Uterus (tissue), 4 donors: ENCODE measurements around the gene BEST1. TPM values are rescaled to one million over a fixed set of nuclear protein-coding genes. Genes with fewer than 3 reads are reported as not detected.

Experiments used
- DNase-seq, 2 donors: peaks; one replicate each; pipeline ENCODE4 v3.0.0-alpha.2; 2019 to 2020
- H3K27ac ChIP-seq, 2 donors: fragments of 200-600 bp; sonication (generic); 1 replicate in 1 of 2; 2 replicates in 1 of 2; pipeline ENCODE4 v1.5.1; 2016 to 2018
- H3K27me3 ChIP-seq, 2 donors: fragments of 200-600 bp; sonication (generic); one replicate each; pipeline ENCODE4 v1.5.1; 2018 to 2019; ENCODE audit warnings: control low read depth in 1 of 2
- H3K36me3 ChIP-seq, 2 donors: fragments of 200-600 bp; sonication (generic); one replicate each; pipeline ENCODE4 v1.5.1; 2019; ENCODE audit warnings: control low read depth in 1 of 2
- H3K4me1 ChIP-seq, 2 donors: fragments of 200-600 bp; sonication (generic); one replicate each; pipeline ENCODE4 v1.5.1; 2018 to 2019; ENCODE audit warnings: control low read depth in 1 of 2
- H3K4me3 ChIP-seq, 2 donors: fragments of 200-600 bp; sonication (generic); 1 replicate in 1 of 2; 2 replicates in 1 of 2; pipeline ENCODE4 v1.5.1; 2018 to 2019; ENCODE audit warnings: mild to moderate bottlenecking in 1 of 2
- H3K9me3 ChIP-seq, 2 donors: fragments of 200-600 bp; sonication (generic); one replicate each; pipeline ENCODE4 v1.5.1; 2019; ENCODE audit warnings: control low read depth in 1 of 2
- CTCF ChIP-seq, 4 experiments: fragments of 200-600 bp in 2 of 4; fragments of 450-650 bp in 2 of 4; sonication (generic) in 2 of 4; IDR thresholded peaks; one replicate each; pipeline ENCODE4 v1.5.1; 2016 to 2019; ENCODE audit warnings: antibody characterized with exemption in 4 of 4, mild to moderate bottlenecking in 2 of 4, moderate library complexity in 1 of 4
- POLR2A ChIP-seq, 2 donors: fragments of 450-650 bp; IDR thresholded peaks; one replicate each; pipeline ENCODE4 v1.6.1; 2016; ENCODE audit warnings: antibody characterized with exemption in 2 of 2, mild to moderate bottlenecking in 1 of 2, moderate library complexity in 1 of 2
- intact Hi-C: fragments of 100-400 bp; cut with DNase I; formaldehyde crosslinking; loops from one replicate; pipeline ENCODE4 v1.15.1; 2023; ENCODE audit warnings: low total_unique reads
- small RNA-seq: library from RNA; depleted of rRNA; stranded (forward); fragments of <200 nt; gene quantifications from one replicate; pipeline ENCODE3, GENCODE V24; 2016
- total RNA-seq, 4 donors: library from RNA; depleted of rRNA in 3 of 4; stranded (reverse); fragments of >200 nt in 3 of 4; gene quantifications; one replicate each; pipeline versions ENCODE4 v1.1.0 to v1.2.4, GENCODE V29; 2014 to 2023
- donor health status: DM: yes; HTN: yes; CAD: no.

Gene BEST1
- total RNA-seq, 4 donors from 2014 or later = 3.3 to 11.1 (median 3.9) TPM

GRCh38 chr11:62012832-62013461, 62.8 kb downstream of the BEST1 start:
- H3K27me3 ChIP-seq = no peaks in the 10 kb centered on the region
- no peak for TF ChIP-seq CTCF (IDR thresholded peaks at IDR 0.05)
- no peak for TF ChIP-seq POLR2A (IDR thresholded peaks at IDR 0.05)
- H3K27ac ChIP-seq = peak overlapping the region in 1 of 2 donors; percentile 44
- intact Hi-C loops = no loop called here
- no peaks in the 10 kb centered on the region for H3K9me3 ChIP-seq
- DNase-seq = peak in 1 of 2 donors; percentile 24
- H3K36me3 ChIP-seq = no peaks in the 10 kb centered on the region
- H3K4me1 ChIP-seq = no peaks in the 10 kb centered on the region
- no peak overlapping the region for H3K4me3 ChIP-seq

Small RNA genes lying within 50 kb of the gene (small RNA-seq; reads per million reads assigned to genes)
- gene RNU6-1243P = not detected

Other genes with a start within 250 kb of the BEST1 start
- 100 to 1,000 TPM in 1 of 4 donors, 10 to 100 TPM in 2, 1 to 10 TPM in 1; 6.4 to 106 (median 12.7) TPM for gene MYRF, start 197.7 kb upstream of the BEST1 start, total RNA-seq
- gene TMEM258, start 157.8 kb upstream of the BEST1 start, total RNA-seq = 10 to 100 TPM; 14.6 to 96.9 (median 38.7) TPM
- 10 to 100 TPM in 1 of 4 donors, 1 to 10 TPM in 2, under 1 TPM in 1; 0.77 to 19.4 (median 6.8) TPM for gene FEN1, start 157.4 kb upstream of the BEST1 start, total RNA-seq
- 10 to 100 TPM; 23.8 to 57.1 (median 38.3) TPM for gene FADS1, start 133.3 kb upstream of the BEST1 start, total RNA-seq
- gene FADS2, start 122.1 kb upstream of the BEST1 start, total RNA-seq = 100 to 1,000 TPM in 2 of 4 donors, 10 to 100 TPM in 2; 13.5 to 117 (median 84.9) TPM
- gene FADS3, start 58.8 kb upstream of the BEST1 start, total RNA-seq = 10 to 100 TPM; 18.2 to 74.6 (median 32.0) TPM
- 10 to 100 TPM; 12.6 to 60.3 (median 26.8) TPM for gene RAB3IL1, start 32.8 kb upstream of the BEST1 start, total RNA-seq
- 1,000 to 10,000 TPM in 3 of 4 donors, 100 to 1,000 TPM in 1; 402 to 1,927 (median 1,615) TPM for gene FTH1, start 17.3 kb downstream of the BEST1 start, total RNA-seq
- 10 to 100 TPM in 2 of 4 donors, 1 to 10 TPM in 2; 7.4 to 27.1 (median 16.5) TPM for gene INCENP, start 173.7 kb downstream of the BEST1 start, total RNA-seq
- gene SCGB1D1, start 239.9 kb downstream of the BEST1 start, total RNA-seq = not detected